ENCODE data around the gene LRRC25.
A peak's percentile ranks its signal among the peaks of the same experiment; 100 is the strongest.

LRRC25 gene

DNA sequence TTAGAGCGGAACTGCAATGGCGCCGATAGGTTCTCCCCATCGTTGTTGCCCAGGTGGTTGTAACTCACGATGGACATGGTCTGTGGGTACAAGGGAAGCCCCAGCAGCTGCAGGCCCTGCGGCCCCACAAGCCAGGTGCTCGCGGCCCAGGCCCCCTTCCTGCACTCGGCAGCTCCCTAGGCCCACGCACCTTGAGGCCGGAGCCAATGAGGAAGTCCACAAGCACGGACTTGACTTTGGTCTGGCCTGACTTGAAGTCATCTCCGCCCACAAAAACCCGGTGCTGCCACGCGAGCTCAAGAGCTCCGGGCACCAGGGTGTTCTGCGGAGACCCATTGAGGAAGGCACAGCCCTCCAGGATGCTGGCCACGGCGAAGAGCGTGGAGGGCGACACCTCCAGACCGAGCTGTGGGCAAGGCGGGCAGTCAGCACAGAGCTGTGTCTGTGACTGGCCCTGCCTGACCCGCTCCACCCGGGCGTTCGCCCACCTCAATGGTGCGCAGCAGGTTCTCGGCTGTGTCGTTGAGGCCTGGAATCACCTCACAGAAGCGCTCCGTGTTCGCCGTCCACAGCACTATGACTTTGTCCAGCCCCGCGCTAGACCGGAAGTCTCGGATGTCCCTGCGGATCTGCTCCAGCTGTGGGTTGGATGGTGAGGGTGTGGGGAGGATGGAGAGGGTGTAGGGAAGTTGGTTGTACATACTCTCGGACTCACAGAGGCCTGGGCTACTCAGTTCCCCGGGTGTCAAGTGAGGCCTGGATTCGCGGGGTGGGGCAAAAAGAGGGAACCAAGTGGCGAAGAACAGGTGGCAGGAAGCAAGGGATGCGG is 38.6 kb upstream of the LRRC25 start:
- no peak for DNase-seq (ENCODE audit: low read depth)

DNA sequence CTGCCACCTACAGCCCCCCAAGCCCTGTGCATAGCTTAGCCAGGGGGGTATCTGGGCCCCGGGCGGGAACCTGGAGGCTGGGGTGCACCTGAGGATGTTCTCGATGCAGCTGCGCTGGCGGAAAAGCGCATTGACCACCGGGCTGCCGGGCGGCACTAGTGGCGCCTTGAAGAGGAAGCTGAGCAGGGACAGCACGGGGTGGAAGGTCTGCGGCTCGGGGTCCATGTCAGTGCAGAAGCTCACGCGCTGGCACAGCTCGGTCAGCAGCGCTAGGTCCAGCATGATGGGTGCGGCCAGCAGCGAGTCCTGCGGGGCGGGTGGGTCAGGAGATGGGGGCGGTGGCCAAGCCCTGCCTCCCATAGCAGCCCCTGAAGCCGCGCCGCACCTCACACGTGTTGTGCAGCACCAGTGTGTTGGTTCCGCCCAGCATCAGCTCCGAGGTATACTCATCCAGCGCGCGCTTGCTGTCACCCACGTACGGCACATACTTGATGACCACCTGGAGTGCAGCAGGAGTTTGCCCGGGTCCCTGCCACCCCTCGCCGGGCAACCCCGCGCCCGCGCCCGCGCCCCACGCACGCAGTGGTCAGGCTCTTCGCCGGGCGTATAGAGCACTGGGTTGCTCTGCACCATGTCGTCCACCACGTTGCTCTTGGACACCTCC is 37.9 kb upstream of the LRRC25 start:
- no peak for DNase-seq (ENCODE audit: low read depth)

DNA sequence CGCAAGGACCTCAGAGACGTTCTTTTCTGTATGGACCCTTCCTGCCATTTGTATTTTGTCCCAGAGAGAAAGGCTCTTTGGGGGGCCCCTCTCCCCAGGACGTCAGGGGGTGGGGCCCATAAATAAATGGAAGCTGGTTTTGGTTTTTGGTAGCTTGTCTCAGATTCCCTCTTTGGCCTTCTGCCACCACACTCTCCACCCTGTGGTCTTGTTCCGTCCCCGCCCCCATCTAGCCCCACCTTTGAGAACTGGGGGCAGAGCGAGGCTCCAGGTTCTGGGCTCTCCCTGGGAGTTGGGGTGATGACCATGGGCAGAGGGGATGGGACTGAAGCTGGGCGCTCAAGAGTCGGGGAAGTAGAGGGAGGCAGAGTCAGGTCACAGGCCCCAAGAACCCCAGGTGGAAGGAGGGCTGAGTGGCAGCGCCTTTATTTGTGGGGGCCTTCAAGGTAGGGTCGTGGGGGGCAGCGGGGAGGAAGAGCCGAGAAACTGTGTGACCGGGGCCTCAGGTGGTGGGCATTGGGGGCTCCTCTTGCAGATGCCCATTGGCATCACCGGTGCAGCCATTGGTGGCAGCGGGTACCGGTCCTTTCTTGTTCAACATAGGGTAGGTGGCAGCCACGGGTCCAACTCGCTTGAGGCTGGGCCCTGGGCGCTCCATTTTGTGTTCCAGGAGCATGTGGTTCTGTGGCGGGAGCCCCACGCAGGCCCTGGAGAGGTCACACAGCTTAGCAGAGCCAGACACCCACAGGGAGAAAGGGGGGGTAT is 37.2 kb upstream of the LRRC25 start:
- DNase-seq (ENCODE audit: low read depth): no peak

DNA sequence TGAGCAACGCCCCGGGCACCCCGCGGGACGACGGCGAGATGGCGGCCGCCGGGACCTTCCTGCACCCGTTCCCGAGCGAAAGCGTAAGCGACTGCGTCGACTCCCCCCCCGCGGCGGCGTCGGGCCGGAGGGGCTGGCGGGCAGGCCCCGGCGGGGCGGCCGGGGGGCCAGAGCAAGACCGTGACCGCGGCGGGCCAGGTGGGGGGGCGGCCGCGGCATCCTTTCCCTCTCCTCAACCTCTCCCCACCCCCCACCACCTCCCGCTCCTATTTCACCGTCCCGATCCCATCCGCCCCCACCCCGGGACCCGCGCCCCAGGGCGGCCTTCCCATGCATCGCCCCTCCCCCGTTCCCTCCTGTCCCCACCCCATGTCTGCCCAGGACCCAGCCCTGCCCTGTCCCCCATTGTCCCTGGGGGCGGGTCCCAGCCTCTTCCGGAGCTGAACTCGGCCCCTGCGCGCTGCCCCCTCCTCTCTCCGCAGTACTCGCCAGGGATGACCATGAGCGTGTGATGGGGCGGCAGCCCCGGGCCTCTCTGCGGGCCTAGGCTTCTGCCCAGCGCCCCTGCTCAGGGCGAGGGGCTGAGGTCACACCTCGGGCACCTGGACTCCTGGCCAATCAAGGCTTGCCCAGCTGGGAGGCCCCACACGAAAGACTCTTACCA is 36.4 kb upstream of the LRRC25 start:
- DNase-seq (ENCODE audit: low read depth): no peak

DNA sequence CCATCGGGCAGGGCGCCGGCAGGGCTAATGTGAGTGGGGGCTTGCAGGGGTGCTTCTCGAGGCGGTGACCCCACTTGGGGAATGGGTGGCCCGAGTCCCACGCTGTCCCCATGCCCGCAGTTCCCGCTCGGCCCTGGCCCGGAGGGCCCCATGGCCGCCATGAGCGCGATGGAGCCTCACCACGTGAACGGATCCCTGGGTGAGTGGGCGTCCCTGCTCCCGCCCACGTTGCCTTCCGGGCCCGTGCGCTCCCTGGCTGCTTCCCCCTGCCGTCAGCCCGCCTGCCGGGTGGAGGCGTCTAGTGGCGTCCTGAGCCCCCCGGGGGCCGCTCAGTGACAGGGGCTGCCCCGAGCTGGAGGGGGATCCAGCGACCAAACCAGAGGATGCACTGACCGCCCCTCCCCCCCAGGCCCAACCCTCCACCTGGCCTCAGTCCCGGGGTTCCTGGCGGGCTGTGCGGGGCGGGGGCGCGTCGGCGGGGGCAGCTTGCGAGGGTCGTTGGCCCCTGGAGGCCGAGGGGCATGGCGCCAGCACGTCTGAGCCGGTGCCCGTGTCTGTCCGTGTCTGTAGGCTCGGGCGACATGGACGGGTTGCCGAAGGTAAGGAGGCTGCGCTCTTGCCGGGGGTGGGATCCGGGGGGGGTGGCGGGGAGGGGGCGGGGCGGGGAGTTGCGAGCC is 35.7 kb upstream of the LRRC25 start:
- no peak for DNase-seq (ENCODE audit: low read depth)

DNA sequence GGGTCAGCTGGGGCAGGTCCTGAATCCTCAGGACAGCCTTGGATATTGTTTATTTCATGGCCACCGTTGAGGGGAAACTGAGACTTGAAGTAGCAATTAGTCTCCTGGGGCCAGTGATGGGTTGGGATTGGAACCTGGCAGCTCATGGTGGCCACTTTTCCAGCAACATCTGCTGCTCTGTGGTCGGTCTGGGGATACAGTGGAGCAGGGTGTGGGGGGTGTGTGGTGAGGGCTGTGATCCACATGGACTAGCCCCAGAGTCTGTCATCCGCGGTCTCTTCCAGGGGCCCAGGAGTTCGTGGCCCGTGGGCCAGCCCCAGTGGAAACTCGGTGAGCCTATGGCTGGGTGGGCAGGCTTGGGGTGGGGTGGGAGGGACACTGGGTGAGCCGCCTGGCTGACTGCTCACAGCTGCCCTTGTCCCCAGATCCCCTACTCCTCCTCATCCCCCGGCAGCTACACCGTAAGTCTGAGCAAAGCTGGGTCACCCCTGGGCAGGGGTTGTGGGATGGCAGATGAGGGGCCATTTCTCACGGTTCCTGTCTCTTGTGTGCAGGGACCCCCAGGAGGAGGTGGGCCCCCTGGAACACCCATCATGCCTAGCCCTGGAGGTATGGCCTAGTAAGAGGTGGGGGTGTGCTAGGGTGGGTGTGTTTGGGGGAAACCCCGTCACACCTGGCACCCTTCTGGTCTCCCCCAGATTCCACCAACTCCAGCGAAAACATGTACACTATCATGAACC is 35.0 kb upstream of the LRRC25 start:
- DNase-seq (ENCODE audit: low read depth): no peak

DNA sequence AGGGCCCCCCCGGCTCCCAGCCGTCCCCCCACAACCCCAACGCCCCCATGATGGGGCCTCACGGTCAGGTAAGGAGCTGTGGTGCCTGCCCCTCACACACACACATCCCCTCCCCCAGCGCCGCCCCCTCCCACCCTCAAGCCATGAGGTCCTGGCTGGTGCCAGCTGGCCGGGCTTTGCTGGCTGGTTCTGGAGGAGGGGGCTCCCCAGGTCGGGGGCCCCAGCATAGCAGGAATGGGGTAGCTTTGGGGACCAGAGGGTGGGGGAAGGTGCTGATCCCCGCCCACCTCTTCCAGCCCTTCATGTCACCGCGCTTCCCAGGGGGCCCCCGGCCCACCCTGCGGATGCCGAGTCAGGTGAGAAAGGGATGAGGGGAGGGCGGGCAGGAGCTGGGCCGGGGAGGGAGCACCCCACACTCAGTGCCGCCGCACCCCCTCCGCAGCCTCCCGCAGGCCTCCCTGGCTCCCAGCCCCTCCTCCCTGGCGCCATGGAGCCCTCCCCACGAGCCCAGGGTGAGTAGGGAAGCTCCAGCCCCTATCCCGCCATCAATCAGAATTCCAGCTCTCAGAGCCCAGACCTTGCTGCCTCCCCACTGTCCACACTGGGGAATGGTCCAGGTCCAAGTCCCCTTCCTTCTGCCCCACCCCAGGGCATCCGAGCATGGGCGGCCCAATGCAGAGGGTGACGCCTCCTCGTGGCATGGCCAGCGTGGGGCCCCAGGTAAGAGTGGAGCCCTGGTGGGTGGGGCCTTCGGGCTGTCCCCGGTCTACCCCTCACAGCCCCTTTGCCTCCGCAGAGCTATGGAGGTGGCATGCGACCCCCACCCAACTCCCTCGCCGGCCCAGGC is 34.2 kb upstream of the LRRC25 start:
- DNase-seq (ENCODE audit: low read depth): no peak

DNA sequence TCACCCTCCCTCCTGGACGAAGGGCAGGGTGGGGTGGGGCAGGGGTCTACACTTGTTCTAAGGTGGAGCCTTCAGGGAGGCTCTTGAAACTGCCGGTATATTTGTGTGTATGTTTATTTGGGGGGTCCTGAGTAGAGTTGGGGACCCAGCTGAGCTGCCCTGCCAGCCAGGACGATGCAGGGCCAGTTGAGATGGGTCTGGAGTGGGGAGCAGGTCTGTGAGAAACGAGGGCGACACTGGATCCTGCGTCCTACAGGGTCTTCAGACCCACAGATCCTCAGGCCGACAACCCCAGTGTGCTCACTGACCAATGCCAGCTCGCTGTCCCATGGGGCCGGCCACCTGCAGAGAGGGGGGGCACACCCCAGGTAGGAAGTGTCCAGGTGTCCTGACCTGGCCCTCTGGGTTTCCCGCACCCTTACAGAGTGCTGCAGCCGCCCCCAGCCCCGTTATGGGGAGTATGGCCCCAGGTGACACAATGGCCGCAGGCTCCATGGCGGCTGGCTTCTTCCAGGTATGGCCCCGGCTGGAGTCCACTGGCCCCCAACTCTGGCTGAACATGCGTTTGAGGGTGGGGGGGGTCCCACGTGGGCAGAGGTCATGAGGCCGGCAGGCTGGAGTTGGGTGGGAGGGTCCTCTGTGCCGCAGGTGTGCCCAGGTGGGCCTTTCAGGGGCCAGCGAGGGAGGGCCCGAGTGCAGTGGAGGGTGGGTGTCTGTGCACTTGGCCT is 33.2 kb upstream of the LRRC25 start:
- no peak for DNase-seq (ENCODE audit: low read depth)

DNA sequence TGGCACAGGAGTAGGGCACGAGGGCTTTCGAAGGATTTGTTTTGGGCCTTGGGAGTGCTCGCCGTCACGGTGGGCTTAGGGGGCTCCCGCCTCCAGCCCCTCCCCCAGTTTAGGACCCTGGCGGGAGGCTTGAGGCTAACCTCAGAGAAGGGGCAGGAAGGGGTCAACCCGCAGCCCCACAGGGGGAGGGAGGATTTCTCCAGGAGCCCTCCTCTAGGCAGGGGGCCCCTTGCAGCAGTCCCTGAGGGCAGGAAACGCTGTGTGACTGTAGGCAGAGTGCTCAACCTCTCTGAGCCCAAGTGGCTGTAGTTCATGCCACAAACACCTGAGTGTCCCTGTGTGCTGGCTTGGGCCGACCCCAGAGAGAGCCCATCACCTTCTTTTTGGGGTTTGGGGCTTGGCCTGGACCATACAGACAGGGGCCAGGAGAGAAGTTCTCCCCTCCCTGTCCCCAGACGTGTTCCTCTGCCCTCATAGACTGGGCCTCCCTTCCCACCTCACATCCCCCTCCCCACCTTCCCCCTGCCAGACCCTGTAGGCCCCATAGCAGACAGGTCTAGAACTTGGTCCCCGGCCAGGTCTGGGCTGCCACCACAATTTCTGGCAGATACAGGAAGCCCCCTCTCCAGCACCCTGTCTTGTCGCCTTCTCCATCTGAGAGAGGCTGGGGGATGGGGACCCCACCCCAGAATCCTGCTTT is 32.4 kb upstream of the LRRC25 start:
- no peak for DNase-seq (ENCODE audit: low read depth)

DNA sequence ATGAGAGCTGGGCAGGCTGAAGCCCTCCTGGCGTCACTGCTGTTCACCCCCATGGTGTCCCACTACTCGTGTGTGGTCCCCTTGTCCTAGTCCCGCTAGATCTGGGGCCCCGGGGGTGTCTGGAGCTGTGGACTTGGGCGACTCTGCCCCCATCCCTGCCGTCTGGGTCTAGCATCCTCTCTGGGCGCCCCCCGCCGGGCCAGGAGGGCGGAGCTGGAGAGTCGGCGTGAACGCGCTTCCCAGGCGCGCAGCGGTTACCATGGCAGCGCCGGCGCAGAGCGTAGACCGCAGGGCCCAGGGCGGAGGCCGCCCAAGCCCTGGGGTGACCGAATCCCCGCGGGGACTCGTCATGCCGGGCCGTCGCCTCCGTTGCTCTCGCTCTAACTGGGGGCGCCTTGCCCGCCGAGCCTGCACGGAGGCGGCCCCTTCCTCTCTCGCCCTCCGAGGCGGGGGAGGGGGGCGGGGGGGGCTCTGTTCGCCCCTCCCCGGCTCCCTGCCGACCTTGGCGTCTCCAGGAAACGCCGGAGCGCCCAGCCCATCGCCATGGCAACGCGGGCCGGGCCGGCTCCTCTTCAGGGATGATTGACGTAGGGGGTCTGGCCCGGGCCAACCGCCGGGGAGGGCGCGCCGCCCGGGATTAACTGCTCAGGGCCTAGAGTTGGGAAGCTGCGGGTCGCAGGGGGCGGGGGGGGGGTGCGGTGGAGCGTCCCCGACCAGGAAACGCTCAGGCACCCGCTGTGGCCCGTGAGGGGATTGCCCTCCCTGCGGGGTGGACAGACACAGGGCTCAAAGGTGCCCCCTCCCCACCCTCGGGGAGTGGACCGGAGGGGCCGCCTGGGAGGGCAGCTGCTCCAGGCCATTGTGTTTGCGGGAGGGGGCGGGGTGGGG is 31.6 kb upstream of the LRRC25 start:
- peak; percentile 69 for DNase-seq (ENCODE audit: low read depth)

DNA sequence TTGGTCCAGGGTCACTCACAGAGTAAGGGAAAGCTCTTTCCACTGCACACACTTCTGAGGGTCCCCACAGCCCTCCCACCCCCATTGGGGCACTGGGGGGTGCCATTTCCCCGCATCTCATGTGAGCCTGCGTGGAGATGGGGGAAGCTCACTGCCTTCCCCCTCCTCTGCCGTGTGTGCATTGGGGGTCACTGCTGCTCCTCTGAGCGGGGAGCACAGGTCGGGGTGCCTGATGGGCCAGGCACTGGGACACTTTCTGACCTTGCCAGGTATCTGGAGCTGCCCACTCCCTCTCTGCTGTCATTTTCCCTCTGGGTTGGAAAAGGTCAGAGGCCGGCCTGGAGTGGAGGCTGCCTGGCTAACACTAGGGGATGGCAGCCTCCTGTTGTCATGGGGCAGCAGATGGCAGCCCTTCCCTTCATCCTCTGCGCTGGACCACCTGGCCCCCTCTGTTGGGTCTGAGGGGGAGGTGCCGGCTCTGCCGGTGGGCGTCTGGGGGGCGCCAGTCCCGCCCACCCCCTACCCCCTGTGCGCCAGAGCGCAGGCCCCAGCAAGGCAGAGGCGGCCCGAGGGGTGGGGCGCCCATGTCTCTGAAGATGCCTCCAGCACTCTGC is 30.9 kb upstream of the LRRC25 start:
- DNase-seq (ENCODE audit: low read depth): no peak

DNA sequence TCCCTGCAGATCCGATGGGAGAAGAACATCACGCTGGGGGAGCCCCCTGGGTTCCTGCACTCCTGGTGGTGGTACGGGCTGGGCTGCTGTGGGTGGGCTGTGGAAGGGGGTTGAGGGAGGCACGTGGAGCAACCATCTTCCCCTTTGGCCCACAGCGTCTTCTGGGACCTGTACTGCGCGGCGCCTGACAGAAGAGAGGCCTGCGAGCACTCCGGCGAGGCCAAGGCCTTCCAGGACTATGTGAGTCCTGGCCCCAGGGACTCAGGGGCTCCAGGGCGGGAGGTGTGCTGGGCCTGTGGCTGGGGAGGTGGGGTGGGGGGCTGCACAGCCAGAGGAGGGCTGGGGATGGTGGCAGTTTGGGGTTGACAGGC is 30.3 kb upstream of the LRRC25 start:
- no peak for DNase-seq (ENCODE audit: low read depth)

DNA sequence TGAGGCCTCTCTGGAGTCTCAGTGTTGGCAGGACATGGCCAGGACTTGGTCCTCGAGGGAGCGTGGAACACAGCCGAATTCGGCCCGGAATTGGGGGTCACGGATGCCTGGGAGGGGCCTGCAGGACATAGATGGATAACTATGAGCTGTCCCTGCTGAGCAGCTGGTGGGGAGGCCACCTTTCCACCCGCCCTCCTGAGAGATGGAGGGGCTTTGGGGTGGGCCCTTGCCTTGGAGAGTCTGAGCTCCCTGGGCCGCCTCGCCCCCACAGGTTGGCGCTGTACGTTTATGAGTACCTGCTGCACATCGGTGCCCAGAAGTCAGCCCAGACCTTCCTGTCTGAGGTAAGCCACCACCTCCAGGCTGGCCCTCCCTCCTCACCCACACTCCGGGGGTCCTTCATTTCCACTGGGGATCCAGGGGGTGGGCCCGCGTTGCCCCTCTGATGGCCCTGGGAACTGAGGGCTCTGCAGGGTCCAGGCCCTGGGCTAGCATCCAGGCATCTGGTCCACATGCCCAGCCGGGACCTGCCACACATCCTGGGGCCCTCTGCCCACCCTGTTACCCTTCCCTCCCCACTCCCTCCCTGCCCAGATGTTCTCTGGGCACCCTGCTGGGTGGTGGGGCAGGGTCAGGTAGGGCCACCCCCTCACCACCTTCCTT is 29.8 kb upstream of the LRRC25 start:
- no peak for DNase-seq (ENCODE audit: low read depth)

DNA sequence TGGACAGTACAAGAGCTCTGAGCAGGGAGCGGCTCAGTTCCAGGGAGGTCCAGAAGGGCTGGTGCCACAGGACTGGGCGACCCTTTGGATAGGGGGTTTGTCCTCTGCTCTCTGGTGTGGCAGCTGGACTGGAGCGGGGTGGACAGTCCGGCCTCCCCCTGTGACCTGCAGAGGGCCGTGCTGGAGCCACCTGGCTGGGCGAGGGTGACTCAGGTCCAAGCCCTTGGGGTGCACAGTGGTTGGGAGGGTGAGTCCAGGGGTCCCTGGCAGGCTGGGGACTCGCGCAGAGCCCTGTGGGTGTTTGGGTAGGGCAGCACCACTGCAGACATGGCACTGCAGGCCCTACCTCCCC is 29.0 kb upstream of the LRRC25 start:
- no peak for DNase-seq (ENCODE audit: low read depth)

DNA sequence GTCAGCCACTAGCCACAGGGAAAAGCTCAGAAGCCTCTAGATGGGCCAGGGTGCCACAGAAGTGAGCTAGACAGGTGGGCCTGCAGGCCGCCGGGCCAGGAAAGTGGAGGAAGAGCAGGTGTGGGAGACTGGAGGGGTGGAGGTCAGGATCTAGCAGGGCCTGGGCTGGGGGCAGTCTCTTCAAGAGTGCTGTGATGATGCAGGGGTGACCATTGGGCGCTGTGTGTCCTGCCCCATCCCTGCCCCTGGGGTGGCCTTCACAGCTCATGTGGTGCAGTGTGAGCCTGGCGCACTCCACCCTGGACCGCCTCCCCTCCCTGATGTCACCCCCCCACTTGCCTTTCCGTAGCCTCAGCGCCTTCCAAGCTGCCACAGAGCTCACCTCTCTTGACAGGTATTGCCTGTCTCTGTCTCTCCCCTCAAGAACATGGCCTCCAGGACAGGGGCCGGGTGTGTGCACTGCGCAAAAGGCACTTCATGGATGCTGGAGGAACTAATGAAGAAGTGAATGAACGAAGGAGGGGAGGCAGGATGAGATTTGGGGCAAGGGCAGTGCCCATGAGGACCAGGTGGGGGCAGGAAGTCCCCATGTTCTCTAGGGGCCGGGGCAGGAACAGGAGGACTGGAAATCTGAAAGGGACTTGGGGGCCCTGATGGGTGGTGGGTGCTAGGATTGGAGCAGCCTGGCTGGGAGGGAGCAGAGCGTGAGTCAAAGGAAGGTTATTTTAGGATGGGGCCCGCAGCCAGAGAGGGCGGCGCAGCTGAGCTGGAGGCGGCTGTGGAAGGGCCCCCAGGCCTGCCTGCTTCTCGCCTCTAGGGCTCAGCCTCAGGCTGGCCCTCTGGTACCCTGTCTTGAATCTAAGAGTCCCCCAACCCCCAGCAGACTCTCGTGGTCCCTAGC is 28.3 kb upstream of the LRRC25 start:
- DNase-seq (ENCODE audit: low read depth): no peak

Measured in fibroblast of the conjunctiva (primary cell).